GM18526 (cell line): ENCODE measurements around the gene TMEM245.

ENCODE experiments used
- POLR2A ChIP-seq: IDR thresholded peaks from 3 replicates; pipeline ENCODE4 v1.6.1; 2011; ENCODE audit not compliant: insufficient read length; ENCODE audit errors: extremely low read depth

Gene TMEM245

DNA sequence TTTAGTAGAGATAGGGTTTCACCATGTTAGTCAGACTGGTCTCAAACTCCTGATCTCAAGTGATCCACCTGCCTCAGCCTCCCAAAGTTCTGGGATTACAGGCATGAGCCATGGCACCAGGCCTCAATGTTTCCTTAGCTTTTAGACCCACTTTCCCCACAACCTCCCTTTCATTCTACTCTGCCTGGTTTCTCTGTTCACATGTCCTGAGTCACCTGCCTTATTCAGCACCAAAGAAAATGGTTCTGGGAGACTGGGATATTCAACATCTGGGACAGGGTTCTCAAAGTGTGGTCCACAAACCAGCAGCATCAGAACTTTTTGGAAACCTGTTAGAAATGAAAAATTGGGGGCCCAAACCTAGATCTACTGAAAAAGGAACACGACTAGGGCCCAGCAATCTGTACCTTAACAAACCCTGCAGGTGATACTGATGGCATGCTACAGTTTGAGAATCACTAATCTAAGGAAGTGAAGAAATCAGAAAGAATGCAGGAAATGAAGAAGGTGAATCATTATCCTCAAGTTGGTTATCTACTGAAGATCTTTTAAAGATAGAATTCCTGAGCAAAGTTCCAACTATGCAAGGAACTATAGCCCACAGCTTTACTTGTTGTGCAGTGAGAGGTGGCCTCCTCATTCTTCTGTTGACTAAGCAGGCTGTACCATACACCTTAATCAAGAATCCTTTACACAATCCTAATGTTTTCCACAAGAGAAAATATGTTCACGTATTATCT is 54.6 kb downstream of the TMEM245 start:
- TF ChIP-seq POLR2A: no peak

DNA sequence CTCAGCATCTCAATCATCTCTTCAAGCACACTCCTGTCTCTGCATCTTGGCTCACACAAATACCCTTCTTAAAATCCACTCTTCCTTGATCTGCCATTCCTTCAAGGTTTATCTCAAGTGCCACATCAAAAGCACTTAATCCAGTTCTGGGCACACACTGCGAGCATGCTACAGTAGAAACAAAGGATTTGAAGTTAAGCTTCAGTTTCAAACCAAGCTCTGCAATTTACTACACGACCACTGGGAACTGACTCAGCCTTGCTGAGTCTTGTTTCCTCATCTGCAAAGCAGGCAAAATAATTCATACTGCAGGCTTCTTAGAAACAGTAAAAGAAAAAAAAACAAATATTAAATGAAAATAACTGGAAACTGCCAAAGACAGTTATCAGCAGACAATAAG is 56.0 kb downstream of the TMEM245 start:
- TF ChIP-seq POLR2A: no peak

DNA sequence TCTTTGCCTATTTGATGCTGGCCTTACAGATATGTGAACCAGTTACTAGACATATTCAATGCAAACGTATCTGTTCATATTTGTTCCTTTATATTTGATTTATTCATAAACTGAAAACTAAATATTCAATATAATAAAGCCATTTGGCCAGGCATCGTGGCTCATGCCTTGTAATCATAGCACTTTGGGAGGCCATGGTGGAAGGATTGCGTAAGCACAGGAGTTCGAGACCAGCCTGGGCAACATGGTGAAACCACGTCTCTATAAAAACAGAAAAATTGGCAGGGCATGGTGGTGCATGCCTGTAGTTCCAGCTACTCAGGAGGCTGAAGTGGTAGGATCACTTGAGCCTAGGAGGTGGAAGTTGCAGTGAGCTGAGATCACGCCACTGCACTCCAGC is 57.2 kb downstream of the TMEM245 start:
- no peak for TF ChIP-seq POLR2A

DNA sequence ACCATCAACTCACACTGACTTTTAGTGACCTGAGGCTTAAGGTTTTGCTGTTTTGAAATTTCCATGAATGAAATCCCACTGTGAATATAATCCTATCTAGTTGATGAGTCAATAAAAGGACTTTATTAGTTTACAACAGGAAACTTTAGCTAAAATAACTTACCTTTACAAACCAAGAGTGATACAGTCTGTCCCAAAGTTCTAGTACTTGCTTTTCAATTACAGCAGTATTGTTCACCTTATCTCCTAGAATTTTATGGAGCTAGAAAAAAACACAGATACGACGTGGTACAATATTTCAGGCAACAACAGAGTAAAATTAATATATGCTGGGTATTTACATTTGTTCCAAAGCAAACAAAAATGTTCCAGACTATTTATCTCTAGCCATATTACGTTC is 59.6 kb downstream of the TMEM245 start:
- TF ChIP-seq POLR2A: no peak

DNA sequence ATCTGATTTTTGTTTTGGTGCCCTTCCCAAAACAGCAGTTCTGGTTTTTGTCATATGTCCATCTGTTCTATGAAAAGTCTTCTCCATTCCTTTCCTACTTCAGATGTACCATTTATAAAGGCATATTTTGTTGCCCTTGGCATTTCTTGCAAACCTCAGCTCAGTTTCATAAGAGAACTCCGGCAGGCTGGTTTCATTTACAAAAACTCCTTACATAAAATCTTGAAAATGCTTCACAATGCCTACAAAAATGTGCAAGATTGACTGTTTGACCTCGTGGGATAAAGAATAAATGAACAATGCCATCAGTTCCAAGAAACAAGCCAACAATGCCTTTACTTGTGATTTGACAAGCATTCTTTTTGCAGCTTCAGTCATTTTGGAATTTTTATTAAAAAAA is 67.3 kb downstream of the TMEM245 start:
- TF ChIP-seq POLR2A: no peak

DNA sequence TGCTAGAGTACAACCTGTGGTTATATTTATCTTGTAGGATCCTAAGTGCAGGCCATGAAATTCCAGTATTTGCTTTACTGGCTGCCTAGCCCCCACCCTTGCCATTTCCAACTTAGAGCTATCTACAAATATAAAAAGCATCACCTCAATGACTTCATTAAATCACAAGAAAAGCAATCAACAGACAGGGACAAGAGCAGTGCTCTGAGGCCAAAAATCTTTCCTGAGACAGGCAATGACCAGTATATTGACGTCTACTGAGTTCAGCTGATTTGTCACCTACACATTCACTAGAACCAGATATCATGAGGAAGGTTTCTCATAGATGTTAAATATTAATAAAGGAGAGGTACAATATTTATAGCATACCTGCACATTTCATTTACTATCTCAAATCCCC is 68.0 kb downstream of the TMEM245 start:
- TF ChIP-seq POLR2A: no peak

DNA sequence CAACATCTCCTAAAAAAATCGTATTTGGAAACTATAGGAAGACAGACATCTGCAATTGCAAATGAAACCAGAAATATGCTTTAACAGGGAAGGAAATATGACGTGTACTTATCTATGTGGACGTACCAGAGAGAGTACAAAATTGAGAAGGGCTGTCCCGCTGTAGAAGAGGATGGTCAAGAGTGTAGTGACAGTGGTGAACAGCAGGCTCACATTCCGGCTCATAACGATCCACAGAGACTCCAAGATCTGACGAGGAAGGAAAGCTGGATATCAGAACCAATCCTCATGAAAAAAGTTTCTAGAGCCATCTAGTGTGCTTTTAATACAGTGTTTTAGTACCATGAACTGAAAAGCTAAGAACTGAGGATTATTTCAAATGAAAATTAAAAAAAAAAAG is 69.3 kb downstream of the TMEM245 start:
- no peak for TF ChIP-seq POLR2A

DNA sequence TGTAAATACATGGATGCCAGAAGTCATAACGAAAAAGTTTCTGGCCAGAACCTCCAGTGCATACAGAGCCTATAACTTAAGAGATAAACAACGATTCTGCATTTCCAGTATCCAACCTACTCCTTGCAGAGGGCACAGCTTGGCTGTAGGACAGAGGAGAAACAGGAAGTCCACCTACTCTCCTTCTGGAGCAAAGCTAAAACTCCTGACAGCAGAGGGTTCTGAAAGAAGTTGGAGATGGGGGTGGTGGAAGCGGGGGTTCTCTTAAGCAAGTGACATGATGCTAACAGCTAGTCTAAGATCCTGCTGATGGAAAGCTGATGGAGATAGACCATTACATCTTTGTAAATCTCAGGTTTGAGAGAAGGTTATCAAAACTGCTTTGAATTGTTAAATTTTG is 70.9 kb downstream of the TMEM245 start:
- no peak for TF ChIP-seq POLR2A

DNA sequence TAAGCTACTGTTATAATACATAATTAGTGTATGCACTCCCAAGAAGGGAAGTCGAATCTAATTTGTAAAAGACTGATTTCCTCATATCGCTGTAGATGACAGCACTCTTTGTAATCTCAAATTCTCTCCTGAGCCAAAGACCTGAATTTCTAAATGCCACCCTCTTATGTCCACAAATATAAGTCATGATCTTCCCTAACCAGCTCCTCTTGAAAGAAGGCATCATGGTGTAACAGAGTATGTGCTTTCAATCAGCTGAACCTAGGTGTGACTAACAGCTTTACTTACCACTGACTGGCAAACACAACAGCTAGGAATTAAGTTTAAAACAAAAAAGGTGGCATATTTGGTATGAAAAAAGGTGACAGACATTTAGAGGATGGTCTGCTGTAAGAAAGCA is 72.5 kb downstream of the TMEM245 start:
- TF ChIP-seq POLR2A: no peak

DNA sequence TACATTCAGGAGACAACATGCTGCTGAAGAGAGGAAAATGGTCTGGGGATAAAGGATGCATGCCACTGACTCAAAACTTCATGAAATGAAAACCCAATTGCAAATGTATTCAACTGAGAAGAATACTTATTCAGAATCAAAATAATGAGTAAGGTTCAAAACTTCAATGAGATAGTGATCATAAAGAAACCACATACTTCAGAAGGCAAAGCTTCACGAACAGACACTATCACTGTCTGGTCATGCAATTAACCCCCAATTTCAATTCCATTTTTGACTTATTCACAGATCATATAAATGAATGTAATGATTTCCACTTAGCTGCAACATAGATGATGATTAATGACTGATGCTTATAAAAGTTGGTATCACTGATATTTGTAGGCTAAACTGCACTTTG is 73.4 kb downstream of the TMEM245 start:
- TF ChIP-seq POLR2A: no peak

DNA sequence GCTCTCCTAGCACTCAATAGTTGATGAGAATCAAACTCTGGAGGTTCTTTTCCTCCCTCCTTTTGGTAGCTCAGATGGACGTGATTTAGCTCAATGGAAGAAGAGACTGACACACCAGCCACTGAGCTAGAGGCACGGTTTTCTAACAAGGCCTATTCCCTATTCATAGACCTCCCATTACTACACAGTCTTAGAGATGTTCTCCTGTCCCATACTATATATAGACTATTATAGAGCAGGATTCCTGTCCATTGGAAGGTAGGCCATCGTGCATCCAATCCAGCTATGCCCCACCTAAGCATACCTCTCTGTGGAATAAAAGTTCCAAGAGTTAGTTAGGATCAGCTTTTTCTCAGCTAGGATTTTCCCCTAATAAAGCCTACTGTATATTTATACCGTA is 76.2 kb downstream of the TMEM245 start:
- no peak for TF ChIP-seq POLR2A

DNA sequence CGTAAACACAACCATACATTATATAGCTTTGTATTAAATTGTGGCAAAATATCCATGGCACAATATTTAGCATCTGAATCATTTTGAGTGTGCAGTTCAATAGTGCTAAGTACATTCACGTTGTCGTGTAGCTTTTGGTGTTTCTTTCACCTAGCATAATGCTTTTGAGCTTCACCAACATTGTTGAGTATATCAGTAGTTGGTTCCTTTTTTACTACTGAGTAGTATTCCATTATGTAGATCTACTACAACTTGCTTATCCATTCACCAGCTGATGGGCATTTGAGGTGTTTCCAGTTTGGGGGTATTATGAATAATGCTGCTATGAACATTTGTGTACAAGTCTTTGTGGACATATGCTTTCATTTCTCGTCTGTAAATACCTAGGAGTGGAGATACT is 79.2 kb downstream of the TMEM245 start:
- no peak for TF ChIP-seq POLR2A

DNA sequence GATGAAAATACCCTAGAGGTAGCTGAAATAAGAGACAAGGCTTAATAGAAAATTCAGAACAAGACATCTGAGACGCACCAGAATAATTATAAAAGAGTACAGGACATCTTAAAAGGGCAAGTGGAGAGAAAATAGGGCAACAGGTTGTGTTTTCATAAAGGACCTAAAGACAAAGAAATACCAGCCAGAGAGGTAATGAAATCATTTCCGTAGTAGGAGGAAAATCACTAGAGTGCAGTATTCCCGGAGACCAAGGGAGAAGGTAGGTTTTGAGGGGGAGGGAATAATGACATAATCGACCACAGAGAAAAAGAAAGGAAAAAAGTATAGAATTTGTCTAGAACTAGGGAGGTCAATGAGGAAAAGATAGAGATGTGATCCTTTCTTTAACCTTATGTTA is 80.2 kb downstream of the TMEM245 start:
- TF ChIP-seq POLR2A: no peak

DNA sequence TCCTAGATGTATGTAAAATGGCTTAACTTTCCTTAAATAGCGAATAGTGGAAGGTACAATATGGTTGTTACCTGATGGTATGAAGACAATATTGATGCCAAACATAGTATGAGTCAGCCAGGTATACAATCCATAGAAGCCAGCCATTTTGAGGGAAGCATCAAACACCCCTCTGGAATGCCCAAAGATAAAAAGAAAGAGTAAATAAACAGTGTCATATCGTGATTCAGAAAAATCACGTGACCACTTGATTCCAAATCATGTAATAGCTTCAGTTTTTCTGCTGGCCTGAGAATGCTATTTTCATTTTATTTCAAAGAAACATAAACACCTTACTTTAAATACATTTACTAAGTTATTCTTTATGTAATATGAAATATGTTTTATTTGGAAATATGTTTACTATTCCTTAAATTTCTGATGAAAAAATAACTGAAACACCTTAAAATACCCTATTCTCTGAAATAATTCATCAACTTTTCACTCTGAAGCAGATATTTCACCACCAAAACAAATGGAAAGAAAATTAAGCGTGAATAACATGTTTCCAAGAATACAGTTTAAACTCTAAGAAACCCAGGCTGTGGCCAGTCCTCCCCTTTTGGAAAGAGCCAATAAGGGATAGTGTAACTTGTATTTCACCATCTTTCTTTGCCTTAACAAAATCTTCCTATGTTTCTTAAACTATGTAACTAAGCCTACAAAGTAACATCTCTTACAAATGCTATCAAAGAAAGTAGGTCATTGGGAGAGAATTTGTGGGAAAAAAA is 81.6 kb downstream of the TMEM245 start:
- TF ChIP-seq POLR2A: no peak

DNA sequence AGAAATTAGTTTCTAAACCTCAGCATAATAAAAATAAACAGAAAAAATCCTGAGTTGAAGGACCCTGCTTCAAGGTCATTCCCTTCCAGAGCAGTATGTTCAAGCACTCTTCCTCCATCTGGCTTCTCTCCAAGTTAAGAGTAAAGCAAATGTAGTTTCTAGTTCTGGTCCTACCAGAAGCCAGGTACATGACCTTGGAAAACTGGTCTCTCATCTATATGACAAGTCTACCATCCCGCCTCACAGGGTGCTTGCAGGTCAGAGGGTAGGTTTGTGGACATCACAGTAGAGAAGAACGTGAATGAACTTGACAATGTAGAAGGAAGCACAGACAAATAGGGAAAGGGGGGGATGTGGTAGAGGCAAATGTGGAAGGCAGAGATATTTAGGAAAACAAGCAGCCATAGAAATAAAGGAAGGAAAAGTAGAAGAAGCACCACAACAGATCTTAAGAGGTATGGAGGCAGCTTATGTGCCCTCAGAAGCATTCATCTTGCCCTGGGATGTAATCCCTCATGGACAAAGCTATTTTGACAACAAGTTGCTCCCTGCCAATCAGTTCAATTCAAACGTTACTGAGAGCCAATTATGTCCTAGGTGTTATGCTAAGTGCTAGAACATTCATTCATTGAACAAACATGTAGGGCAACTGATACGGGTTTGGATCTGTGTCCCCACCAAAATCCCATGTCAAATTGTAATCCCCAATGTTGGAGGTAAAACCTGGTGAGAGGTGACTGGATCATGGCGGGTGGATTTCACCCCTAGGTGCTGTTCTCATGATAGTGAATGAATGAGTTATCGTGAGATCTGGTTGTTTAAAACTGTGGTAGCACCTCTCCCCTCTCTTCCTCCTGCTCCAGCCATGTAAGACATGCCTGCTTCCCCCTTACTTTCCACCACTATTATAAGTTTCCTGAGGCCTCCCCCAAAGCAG is 82.7 kb downstream of the TMEM245 start:
- TF ChIP-seq POLR2A: no peak
